IMR-90 (cell line): Measurements from ENCODE around the gene POM121L2.

Experiments
- RCOR1 ChIP-seq: IDR thresholded peaks from 2 replicates; pipeline ENCODE4 v1.6.1; 2012; ENCODE audit warnings: mild to moderate bottlenecking, low read length, improper control_type of control experiment; ENCODE audit not compliant: insufficient replicate concordance
- RFX5 ChIP-seq: IDR thresholded peaks from 2 replicates; pipeline ENCODE4 v1.8.0; 2012; ENCODE audit warnings: low read depth, mild to moderate bottlenecking, low read length, moderate library complexity
- TF ChIP-seq, protein P1 (sequence below): conservative IDR thresholded peaks from 2 replicates; pipeline ENCODE4 v1.5.1; 2012; ENCODE audit warnings: mild to moderate bottlenecking, low read depth, low read length, improper control_type of control experiment

DNA sequence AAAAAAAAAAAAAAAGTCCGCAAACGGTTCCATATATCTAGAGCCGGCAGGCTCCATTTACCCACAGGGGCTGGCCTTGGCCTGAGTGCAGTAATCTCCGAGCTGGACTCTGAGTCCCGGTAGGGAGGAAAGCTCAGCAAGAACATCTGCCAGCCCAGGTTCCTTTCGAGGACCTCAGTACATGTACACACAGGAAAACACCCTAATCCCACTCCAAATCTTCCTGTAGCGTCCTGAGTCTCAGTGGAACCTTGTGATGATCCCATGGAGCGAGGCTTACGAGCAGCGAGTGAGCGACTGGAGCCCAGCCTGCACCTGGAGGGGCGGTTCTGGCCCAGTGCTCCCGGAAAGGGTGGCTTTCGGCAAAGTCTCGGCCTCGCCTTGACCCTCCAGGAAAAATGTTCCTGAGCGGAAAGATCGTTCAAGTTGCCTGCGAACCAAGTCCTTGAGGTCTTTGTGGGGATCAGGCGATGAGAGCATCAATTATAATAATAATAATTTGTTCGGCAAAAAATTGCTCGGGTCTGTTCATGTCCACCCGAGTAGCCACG lies 32.5 kb downstream of the POM121L2 start:
- TF ChIP-seq, protein P1, sequence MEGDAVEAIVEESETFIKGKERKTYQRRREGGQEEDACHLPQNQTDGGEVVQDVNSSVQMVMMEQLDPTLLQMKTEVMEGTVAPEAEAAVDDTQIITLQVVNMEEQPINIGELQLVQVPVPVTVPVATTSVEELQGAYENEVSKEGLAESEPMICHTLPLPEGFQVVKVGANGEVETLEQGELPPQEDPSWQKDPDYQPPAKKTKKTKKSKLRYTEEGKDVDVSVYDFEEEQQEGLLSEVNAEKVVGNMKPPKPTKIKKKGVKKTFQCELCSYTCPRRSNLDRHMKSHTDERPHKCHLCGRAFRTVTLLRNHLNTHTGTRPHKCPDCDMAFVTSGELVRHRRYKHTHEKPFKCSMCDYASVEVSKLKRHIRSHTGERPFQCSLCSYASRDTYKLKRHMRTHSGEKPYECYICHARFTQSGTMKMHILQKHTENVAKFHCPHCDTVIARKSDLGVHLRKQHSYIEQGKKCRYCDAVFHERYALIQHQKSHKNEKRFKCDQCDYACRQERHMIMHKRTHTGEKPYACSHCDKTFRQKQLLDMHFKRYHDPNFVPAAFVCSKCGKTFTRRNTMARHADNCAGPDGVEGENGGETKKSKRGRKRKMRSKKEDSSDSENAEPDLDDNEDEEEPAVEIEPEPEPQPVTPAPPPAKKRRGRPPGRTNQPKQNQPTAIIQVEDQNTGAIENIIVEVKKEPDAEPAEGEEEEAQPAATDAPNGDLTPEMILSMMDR, result no peak
- no peak for TF ChIP-seq RFX5
- no peak for TF ChIP-seq RCOR1
